Fibroblast of mammary gland (primary cell): Measurements from ENCODE around the gene TOR1A.
"Not testable (repeated sequence)": the region's sequence is repeated elsewhere in the genome, so short reads cannot be mapped to it uniquely, and the experiment has no call there.

Source experiments
- DNase-seq: peaks from one replicate; pipeline ENCODE4 v3.0.0-alpha.2; 2010; ENCODE audit warnings: low read depth
- H3K4me3 ChIP-seq: 2 replicates; pipeline ENCODE4 v1.5.1; 2011; ENCODE audit warnings: low read depth, mild to moderate bottlenecking, low read length, moderate library complexity; ENCODE audit not compliant: control insufficient read depth
- CTCF ChIP-seq: conservative IDR thresholded peaks from 2 replicates; pipeline ENCODE4 v1.5.1; 2011; ENCODE audit warnings: low read depth, low read length, inconsistent platforms; ENCODE audit not compliant: control insufficient read depth, insufficient read depth

The TOR1A gene

GRCh38 chr9:129801504-129801903 lies 22.4 kb downstream of the TOR1A start:
- no peak for TF ChIP-seq CTCF
- no peak for DNase-seq
- H3K4me3 ChIP-seq, result no peak overlapping the region

GRCh38 chr9:129798973-129799372 lies 25.0 kb downstream of the TOR1A start:
- H3K4me3 ChIP-seq, result no peak overlapping the region
- no peak for TF ChIP-seq CTCF
- DNase-seq, result no peak

- not testable (repeated sequence) for H3K4me3 ChIP-seq, DNase-seq
Observed at GRCh38 chr9:129796029-129796428, 27.9 kb downstream of the TOR1A start.

- no peak for DNase-seq
- H3K4me3 ChIP-seq, result no peak overlapping the region
- TF ChIP-seq CTCF, result no peak
Observed at GRCh38 chr9:129794549-129794948, 29.4 kb downstream of the TOR1A start.

GRCh38 chr9:129786481-129786880 lies 37.5 kb downstream of the TOR1A start:
- no peak for TF ChIP-seq CTCF
- no peak overlapping the region for H3K4me3 ChIP-seq
- DNase-seq, result no peak

GRCh38 chr9:129785866-129786265 lies 38.1 kb downstream of the TOR1A start:
- H3K4me3 ChIP-seq, result no peak overlapping the region
- peak; percentile 16 for DNase-seq
- no peak for TF ChIP-seq CTCF

GRCh38 chr9:129784970-129785369 lies 39.0 kb downstream of the TOR1A start:
- DNase-seq, H3K4me3 ChIP-seq: not testable (repeated sequence)

- peak; percentile 78 for DNase-seq
- no peak overlapping the region for H3K4me3 ChIP-seq
- TF ChIP-seq CTCF, result peak; percentile 94
Observed at GRCh38 chr9:129783516-129784361, 40.2 kb downstream of the TOR1A start.
